ENCODE results near the gene SCAF1.

SCAF1 gene

DNA sequence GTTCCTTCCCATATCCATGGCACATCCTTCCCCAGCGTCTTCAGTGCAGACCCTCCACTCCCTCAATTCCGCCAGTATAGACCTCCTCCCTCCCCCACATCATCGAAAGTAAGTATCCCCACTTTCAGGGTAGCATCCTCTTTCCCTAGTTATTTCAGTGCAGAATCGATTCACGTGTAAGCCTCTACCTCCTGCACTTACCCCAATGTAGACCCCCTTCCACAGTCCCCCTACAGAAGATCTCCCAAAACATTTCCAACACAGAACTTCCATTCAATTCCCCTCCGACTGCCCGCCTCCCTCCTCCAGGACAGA lies 23.0 kb downstream of the SCAF1 start:
- in situ Hi-C loops (cut with MboI; ENCODE audit: low sequenced_read_pairs): no loop called here

GRCh38 chr19:49665351-49666119 lies 23.5 kb downstream of the SCAF1 start, which contains the start of the genes BCL2L12 and IRF3:
TSS of gene BCL2L12 (plus strand) at chr19:49665933. CDS start at chr19:49666693, 760 bp downstream.
TSS of gene IRF3 (minus strand) at chr19:49665857. CDS start at chr19:49664838, 1,019 bp downstream.
- in situ Hi-C loops (cut with MboI; ENCODE audit: low sequenced_read_pairs): no loop called here

GRCh38 chr19:49666120-49666444 lies 24.1 kb downstream of the SCAF1 start:
- in situ Hi-C loops (cut with MboI; ENCODE audit: low sequenced_read_pairs): no loop called here

- in situ Hi-C loops (cut with MboI; ENCODE audit: low sequenced_read_pairs): no loop called here
Observed at GRCh38 chr19:49667473-49667872, 25.5 kb downstream of the SCAF1 start.

- in situ Hi-C loops (cut with MboI; ENCODE audit: low sequenced_read_pairs): no loop called here
Observed at GRCh38 chr19:49669516-49669915, 27.5 kb downstream of the SCAF1 start.

DNA sequence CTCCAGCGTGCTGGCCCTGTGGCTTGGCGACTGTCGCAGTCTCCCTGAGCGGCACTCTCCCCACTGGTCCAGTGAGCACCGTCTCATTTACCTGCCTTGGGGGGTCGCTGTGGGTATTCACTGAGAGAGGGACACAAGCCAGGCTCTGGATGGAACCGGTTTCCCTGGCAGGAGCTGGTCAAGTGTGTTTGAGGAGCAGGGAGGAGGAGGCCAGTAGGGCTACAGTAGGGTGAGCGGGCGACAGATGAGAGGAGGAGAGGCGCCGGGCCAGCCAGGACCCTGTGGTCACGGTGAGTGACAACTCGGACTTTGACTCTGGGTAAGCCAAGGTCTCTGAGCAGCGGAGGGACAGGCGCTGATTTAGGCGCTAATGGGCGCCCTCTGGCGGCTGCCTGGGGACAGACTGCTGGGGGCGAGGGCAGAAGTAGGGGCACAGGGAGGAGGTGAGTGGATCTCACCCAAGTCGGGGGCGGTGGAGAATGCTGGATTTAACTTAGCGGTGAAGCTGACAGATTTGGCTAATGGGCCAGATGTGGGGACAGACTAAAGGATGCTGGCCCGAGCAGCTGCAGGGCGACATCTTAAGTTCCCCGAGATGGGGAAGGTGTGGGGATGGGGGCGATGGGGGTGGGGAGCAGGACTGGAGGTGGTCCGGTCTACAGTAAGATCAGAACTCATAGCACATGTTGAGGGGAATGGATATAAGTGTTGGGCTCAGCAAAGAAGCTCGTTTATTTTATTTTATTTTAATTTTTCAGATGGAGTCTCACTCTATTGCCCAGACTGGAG lies 30.3 kb downstream of the SCAF1 start:
- in situ Hi-C loops (cut with MboI; ENCODE audit: low sequenced_read_pairs): no loop called here

- in situ Hi-C loops (cut with MboI; ENCODE audit: low sequenced_read_pairs): no loop called here
Observed at GRCh38 chr19:49676136-49676783, 34.3 kb downstream of the SCAF1 start.

- in situ Hi-C loops (cut with MboI; ENCODE audit: low sequenced_read_pairs): no loop called here
Observed at GRCh38 chr19:49676784-49677230, 34.8 kb downstream of the SCAF1 start.

GRCh38 chr19:49677231-49677900 lies 35.4 kb downstream of the SCAF1 start, which contains the start of gene PRMT1:
TSS of gene PRMT1 (plus strand) at chr19:49677271. CDS start at chr19:49677281, 10 bp downstream.
- in situ Hi-C loops (cut with MboI; ENCODE audit: low sequenced_read_pairs): no loop called here

- in situ Hi-C loops (cut with MboI; ENCODE audit: low sequenced_read_pairs): no loop called here
Observed at GRCh38 chr19:49677901-49678674, 36.1 kb downstream of the SCAF1 start.

DNA sequence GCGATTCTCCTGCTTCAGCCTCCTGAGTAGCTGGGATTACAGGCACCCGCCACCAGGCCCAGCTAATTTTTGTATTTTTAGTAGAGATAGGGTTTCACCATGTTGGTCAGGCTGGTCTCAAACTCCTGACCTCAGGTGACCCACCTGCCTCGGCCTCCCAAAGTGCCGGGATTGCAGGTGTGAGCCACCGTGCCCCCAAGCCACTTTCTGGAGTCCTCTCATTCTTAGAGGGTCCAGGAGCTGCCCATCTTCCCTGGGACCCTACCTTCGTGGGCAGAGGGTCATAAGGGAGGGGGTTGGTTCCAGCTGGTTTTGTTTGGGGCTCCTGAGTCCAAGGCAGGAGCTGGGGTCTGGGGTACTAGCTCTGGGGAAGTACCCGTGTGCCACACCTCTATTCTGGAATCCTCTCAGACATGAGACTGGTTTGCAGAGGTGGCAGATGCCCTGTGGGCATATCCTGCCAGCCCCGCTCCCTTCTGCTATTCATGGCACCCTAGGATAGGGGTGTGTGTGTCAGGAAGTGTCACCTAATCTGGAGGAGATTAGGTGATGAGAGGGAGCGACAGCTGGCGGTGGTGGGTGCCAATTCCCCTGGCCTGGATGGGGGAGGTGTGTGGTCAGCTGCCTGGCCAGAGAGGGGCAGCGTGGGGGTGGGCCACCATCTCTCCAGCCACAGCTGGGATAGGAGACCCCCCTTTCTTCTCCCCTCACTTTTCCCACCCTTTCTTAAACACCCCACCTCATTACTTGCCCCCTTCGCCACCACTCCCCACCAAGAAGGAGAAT lies 37.2 kb downstream of the SCAF1 start:
- in situ Hi-C loops (cut with MboI; ENCODE audit: low sequenced_read_pairs): no loop called here

- in situ Hi-C loops (cut with MboI; ENCODE audit: low sequenced_read_pairs): no loop called here
Observed at GRCh38 chr19:49679771-49680413, 37.9 kb downstream of the SCAF1 start.

DNA sequence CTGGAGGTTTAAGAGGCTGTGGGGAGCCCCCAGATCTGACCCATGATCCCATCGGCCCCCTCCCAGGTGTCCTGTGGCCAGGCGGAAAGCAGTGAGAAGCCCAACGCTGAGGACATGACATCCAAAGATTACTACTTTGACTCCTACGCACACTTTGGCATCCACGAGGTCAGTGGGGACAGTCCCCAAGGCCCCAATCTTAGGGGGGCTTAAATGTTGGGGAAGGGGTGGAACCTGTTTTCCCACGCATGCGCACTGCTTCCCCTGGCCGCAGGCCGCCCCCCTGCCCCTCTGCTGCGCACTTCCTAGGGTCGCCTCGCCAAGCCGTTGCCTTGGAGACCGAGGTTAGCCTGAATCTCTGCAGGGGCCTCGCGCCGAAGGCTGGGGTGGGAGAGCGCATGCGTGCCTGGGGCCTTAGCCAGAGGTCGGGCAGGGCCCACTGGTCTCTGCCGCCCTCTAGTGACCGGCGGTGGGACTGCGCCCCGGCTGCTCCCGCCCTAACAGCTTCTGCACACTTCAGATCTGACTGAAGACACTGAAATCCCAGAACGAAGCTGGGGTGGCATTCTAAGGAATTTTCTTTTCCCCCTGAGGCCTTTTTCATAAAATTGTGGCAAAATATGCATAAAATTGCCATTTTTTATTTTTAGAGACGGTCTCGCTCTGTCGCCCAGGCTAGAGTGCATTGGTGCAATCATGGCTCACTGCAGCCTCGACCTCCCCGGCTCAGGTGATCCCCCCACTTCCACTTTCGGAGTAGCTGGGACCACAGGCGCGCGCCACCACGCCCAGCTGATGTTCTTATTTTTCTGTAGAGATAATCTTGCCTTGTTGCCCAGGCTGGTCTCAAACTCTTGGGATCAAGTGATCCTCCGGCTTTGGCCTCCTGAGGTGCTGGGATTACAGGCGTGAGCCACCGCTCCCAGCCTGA lies 38.7 kb downstream of the SCAF1 start:
- in situ Hi-C loops (cut with MboI; ENCODE audit: low sequenced_read_pairs): no loop called here

DNA sequence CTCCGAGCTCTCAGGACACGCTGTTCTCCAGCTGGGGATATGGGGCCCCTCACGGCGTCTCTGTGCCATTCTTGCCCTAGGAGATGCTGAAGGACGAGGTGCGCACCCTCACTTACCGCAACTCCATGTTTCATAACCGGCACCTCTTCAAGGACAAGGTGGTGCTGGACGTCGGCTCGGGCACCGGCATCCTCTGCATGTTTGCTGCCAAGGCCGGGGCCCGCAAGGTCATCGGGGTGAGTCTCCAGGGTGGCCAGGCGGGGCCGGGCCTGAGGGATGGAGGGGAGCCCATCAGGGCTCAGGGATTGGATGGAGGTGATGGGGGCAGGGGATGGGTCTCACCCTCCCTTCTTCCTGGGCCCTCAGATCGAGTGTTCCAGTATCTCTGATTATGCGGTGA lies 39.8 kb downstream of the SCAF1 start:
- in situ Hi-C loops (cut with MboI; ENCODE audit: low sequenced_read_pairs): no loop called here

DNA sequence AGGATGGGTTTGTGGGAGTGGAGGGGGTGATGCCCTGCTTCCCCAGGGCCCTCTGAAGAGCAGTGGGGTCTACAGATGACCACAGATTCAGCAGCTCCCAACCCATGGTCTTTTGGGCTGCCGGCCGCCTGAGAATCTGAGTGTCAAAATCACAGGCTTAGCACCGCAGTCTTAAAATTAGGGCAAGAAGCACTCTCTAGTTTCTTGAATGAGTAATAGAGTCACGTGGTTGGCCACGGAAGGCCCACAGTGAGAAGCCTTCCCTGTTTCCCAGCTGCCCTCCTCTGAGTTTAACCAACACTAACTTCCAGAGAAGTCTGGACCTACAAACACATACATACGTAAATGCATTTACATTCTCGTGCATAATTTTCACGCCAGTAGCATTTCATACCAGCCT lies 40.3 kb downstream of the SCAF1 start:
- in situ Hi-C loops (cut with MboI; ENCODE audit: low sequenced_read_pairs): no loop called here

- in situ Hi-C loops (cut with MboI; ENCODE audit: low sequenced_read_pairs): no loop called here
Observed at GRCh38 chr19:49683814-49684250, 41.8 kb downstream of the SCAF1 start.

DNA sequence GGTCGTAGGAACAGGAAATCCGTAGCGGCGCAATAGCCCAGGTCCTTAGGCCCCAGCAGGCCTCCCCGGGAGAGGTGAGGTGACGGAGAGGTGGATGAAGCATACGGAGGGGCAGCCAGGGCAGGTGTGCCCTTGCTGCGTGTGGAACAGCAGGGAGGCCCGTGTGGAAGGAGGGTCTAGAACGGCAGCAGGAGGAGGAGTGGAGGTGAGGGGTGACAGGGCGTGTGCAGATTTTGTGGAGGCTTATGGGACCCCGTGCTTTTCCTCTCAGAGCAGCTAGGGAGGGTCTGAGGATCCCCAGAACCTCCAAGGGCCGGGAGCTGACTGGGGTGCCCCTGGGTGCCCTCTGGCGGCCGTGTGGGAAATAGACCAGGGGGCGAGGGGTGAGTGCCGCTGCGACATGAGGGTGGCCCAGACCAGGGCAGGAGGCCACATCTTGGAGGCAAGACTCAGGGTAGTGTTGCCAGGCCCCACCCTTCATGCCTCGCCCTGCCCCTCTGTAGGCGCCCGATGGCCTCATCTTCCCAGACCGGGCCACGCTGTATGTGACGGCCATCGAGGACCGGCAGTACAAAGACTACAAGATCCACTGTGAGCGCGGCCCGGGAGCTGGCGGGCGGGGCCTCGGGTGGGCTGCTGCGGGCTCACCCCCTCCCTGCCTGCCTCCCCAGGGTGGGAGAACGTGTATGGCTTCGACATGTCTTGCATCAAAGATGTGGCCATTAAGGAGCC lies 42.4 kb downstream of the SCAF1 start:
- in situ Hi-C loops (cut with MboI; ENCODE audit: low sequenced_read_pairs): no loop called here

Measured in HL-60/S4 treated with phorbol 12-myristate 13-acetate at 8.2 ng/mL for 4 days and 3 days (cell line).